ENCODE measurements around the gene BEST1. TPM values are rescaled to one million over a fixed set of nuclear protein-coding genes. Genes with fewer than 3 reads are reported as not detected.

The BEST1 gene
- total RNA-seq, 2 experiments from 2014 or later = 0.14 to 0.25 TPM

DNA sequence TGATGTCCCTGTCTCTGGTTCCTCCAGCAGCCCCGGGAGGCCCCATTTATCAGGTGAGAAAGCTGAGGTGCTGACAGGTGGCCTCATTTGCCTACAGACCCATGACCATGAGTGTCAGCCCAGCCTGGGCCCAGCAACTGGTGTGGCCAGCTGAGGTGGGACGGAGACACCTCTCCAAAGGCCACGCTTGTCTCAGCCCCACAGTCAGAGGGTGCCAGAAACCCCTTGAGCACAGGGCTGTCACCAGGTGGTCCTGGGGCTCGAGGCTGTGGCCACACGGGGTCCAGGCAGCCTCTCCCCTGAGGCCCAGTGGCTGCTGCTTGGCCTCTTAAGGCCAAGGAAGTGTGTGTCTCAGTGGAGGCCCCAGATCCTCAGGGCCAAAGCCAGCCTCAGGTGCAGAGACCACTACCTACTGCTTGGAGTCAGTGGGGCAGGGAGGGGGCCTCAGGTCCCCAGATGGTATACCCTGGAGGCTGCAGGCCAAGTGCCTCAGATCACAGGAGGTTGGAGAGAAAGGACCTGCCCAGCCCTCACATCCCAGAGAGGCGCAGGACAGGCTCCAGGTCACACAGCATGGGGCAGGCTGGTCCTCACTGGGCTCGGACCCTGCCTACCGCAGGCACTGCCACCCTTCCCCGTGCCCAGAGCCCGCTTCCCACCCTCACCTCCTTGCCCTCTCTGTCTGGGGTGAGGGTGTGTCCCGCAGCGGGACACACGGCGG is 44.2 kb upstream of the BEST1 start:
- H3K27ac ChIP-seq (ENCODE audit: low read depth in 1 of 2, low read length in 2 of 2) = no peak overlapping the region
- ATAC-seq (ENCODE audit: poor library complexity) = no peak
- Mint-ChIP-seq H3K27ac (no peak overlapping the region), H3K9me3 (no peaks in the 10 kb centered on the region), H3K27me3 (peaks cover 4% of the 10 kb centered on the region), H3K4me3 (no peak overlapping the region), H3K36me3 (ENCODE audit: low read depth) (no peaks in the 10 kb centered on the region), H3K4me1 (ENCODE audit: low read depth) (no peaks in the 10 kb centered on the region)
- DNase-seq = no peak
- no peaks in the 10 kb centered on the region for H3K36me3 ChIP-seq (ENCODE audit: insufficient read depth, low read length)
- CTCF ChIA-PET = interaction anchor here (1.0 to 1.1 kb wide), 2 partner anchors 42 to 176 kb away, joined by 3 read pairs; no protein-coding TSS in a partner anchor
- no peaks in the 10 kb centered on the region for H3K27me3 ChIP-seq (ENCODE audit: control insufficient read depth in 1 of 2, insufficient read depth in 2 of 2, low read length in 2 of 2)
- no peaks in the 10 kb centered on the region for H3K9me3 ChIP-seq (ENCODE audit: control insufficient read depth in 1 of 2, insufficient read depth in 1 of 2, low read length in 2 of 2)
- intact Hi-C loops (cut with DNase I, micrococcal nuclease) = no loop called here
- H3K4me3 ChIP-seq (ENCODE audit: low read length) = no peak overlapping the region
- TF ChIP-seq, protein P1, sequence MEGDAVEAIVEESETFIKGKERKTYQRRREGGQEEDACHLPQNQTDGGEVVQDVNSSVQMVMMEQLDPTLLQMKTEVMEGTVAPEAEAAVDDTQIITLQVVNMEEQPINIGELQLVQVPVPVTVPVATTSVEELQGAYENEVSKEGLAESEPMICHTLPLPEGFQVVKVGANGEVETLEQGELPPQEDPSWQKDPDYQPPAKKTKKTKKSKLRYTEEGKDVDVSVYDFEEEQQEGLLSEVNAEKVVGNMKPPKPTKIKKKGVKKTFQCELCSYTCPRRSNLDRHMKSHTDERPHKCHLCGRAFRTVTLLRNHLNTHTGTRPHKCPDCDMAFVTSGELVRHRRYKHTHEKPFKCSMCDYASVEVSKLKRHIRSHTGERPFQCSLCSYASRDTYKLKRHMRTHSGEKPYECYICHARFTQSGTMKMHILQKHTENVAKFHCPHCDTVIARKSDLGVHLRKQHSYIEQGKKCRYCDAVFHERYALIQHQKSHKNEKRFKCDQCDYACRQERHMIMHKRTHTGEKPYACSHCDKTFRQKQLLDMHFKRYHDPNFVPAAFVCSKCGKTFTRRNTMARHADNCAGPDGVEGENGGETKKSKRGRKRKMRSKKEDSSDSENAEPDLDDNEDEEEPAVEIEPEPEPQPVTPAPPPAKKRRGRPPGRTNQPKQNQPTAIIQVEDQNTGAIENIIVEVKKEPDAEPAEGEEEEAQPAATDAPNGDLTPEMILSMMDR (IDR thresholded peaks at IDR 0.05) = no peak
- POLR2A ChIA-PET = no interaction called here
- H3K4me1 ChIP-seq (ENCODE audit: insufficient read depth, low read length) = peaks cover 3% of the 10 kb centered on the region

- H3K4me3 ChIP-seq (ENCODE audit: low read length) = no peak overlapping the region
- H3K27ac ChIP-seq (ENCODE audit: low read depth in 1 of 2, low read length in 2 of 2) = no peak overlapping the region
- no peak for DNase-seq
- no peak overlapping the region for H3K27ac Mint-ChIP-seq
- no peaks in the 10 kb centered on the region for H3K36me3 ChIP-seq (ENCODE audit: insufficient read depth, low read length)
- POLR2A ChIA-PET = no interaction called here
- no peaks in the 10 kb centered on the region for H3K9me3 Mint-ChIP-seq
- H3K9me3 ChIP-seq (ENCODE audit: control insufficient read depth in 1 of 2, insufficient read depth in 1 of 2, low read length in 2 of 2) = no peaks in the 10 kb centered on the region
- H3K36me3 Mint-ChIP-seq (ENCODE audit: low read depth) = no peaks in the 10 kb centered on the region
- no peak for ATAC-seq (ENCODE audit: poor library complexity)
- H3K4me1 Mint-ChIP-seq (ENCODE audit: low read depth) = no peaks in the 10 kb centered on the region
- intact Hi-C loops (cut with DNase I, micrococcal nuclease) = no loop called here
- H3K27me3 Mint-ChIP-seq = peaks cover 5% of the 10 kb centered on the region
- no peaks in the 10 kb centered on the region for H3K27me3 ChIP-seq (ENCODE audit: control insufficient read depth in 1 of 2, insufficient read depth in 2 of 2, low read length in 2 of 2)
- H3K4me1 ChIP-seq (ENCODE audit: insufficient read depth, low read length) = peaks cover 3% of the 10 kb centered on the region
- TF ChIP-seq, protein P1 (IDR thresholded peaks at IDR 0.05) = no peak
- H3K4me3 Mint-ChIP-seq = no peak overlapping the region
- CTCF ChIA-PET = interaction anchor here (1.1 kb wide), 1 partner anchor 41 kb away, joined by 3 read pairs; no protein-coding TSS in a partner anchor
Measured at GRCh38 chr11:61906522-61906909, 43.6 kb upstream of the BEST1 start.

GRCh38 chr11:61907282-61907681 is 42.9 kb upstream of the BEST1 start:
- no peak overlapping the region for H3K4me3 Mint-ChIP-seq
- POLR2A ChIA-PET = no interaction called here
- no peaks in the 10 kb centered on the region for H3K36me3 ChIP-seq (ENCODE audit: insufficient read depth, low read length)
- H3K27me3 ChIP-seq (ENCODE audit: control insufficient read depth in 1 of 2, insufficient read depth in 2 of 2, low read length in 2 of 2) = no peaks in the 10 kb centered on the region
- DNase-seq (no peak), ATAC-seq (ENCODE audit: poor library complexity) (no peak)
- peaks cover 10% of the 10 kb centered on the region for H3K27me3 Mint-ChIP-seq
- TF ChIP-seq, protein P1 (IDR thresholded peaks at IDR 0.05) = no peak
- no peak overlapping the region for H3K27ac ChIP-seq (ENCODE audit: low read depth in 1 of 2, low read length in 2 of 2)
- peaks cover 3% of the 10 kb centered on the region for H3K4me1 ChIP-seq (ENCODE audit: insufficient read depth, low read length)
- no peaks in the 10 kb centered on the region for H3K9me3 Mint-ChIP-seq
- H3K4me1 Mint-ChIP-seq (ENCODE audit: low read depth) = no peaks in the 10 kb centered on the region
- intact Hi-C loops (cut with DNase I, micrococcal nuclease) = no loop called here
- H3K9me3 ChIP-seq (ENCODE audit: control insufficient read depth in 1 of 2, insufficient read depth in 1 of 2, low read length in 2 of 2) = no peaks in the 10 kb centered on the region
- no peak overlapping the region for H3K4me3 ChIP-seq (ENCODE audit: low read length)
- H3K27ac Mint-ChIP-seq = no peak overlapping the region
- H3K36me3 Mint-ChIP-seq (ENCODE audit: low read depth) = no peaks in the 10 kb centered on the region
- CTCF ChIA-PET = interaction anchor here (1.0 to 1.1 kb wide), 2 partner anchors 41 to 175 kb away, joined by 3 to 4 read pairs; no protein-coding TSS in a partner anchor
